GM19099 (cell line): Measurements from ENCODE around the gene OCSTAMP.

Experiments
- POLR2A ChIP-seq: IDR thresholded peaks from 3 replicates; pipeline ENCODE4 v1.6.1; 2011; ENCODE audit warnings: low read depth; ENCODE audit not compliant: insufficient read length; ENCODE audit errors: extremely low read depth

The OCSTAMP gene

GRCh38 chr20:46512943-46513844, 37.3 kb downstream of the OCSTAMP start, which contains the start of gene ZNF334:
Gene ZNF334 (minus strand): TSS chr20:46513559. CDS start chr20:46512102, 1,457 bp downstream.
- TF ChIP-seq POLR2A = peak; percentile 51

GRCh38 chr20:46509523-46509922, 40.9 kb downstream of the OCSTAMP start:
- TF ChIP-seq POLR2A = no peak

GRCh38 chr20:46507760-46508407, 42.6 kb downstream of the OCSTAMP start:
- TF ChIP-seq POLR2A = no peak

- no peak for TF ChIP-seq POLR2A
Observed at GRCh38 chr20:46505506-46505905, 44.9 kb downstream of the OCSTAMP start.

- no peak for TF ChIP-seq POLR2A
Observed at GRCh38 chr20:46501961-46502360, 48.5 kb downstream of the OCSTAMP start.

GRCh38 chr20:46501337-46501942, 49.0 kb downstream of the OCSTAMP start:
- TF ChIP-seq POLR2A = no peak

- no peak for TF ChIP-seq POLR2A
Observed at GRCh38 chr20:46494077-46494476, 56.4 kb downstream of the OCSTAMP start.

GRCh38 chr20:46491354-46491753, 59.1 kb downstream of the OCSTAMP start:
- no peak for TF ChIP-seq POLR2A
